Activated CD4-positive, alpha-beta T cell treated with anti-CD3 and anti-CD28 coated beads, Interleukin-2, Interleukin-4, amounts not matched to agents 100 ng/mL and 50 ng/mL, durations not matched to agents 16 hours and 8 hours (primary cell): ENCODE data around the gene NMRK2.
"Not testable (repeated sequence)": the region's sequence is repeated elsewhere in the genome, so short reads cannot be mapped to it uniquely, and the experiment has no call there.

Experiments
- DNase-seq: peaks from one replicate; pipeline ENCODE4 v3.0.0-alpha.2; 2020; ENCODE audit warnings: low spot score

The NMRK2 gene

GRCh38 chr19:3932931-3933810 is at the start of gene NMRK2:
TSS of gene NMRK2 (plus strand) at chr19:3933069. CDS start at chr19:3933672, 603 bp downstream.
- no peak for DNase-seq

GRCh38 chr19:3890591-3890990 is 42.3 kb upstream of the NMRK2 start:
- DNase-seq: no peak

- DNase-seq: no peak
Measured at GRCh38 chr19:3893509-3894179, 39.2 kb upstream of the NMRK2 start.

GRCh38 chr19:3894959-3895358 is 37.9 kb upstream of the NMRK2 start:
- not testable (repeated sequence) for DNase-seq

- DNase-seq: no peak
Measured at GRCh38 chr19:3895788-3896187, 37.1 kb upstream of the NMRK2 start.

- DNase-seq: no peak
Measured at GRCh38 chr19:3897936-3898335, 34.9 kb upstream of the NMRK2 start.

GRCh38 chr19:3898426-3898825 is 34.4 kb upstream of the NMRK2 start:
- no peak for DNase-seq

GRCh38 chr19:3899531-3900294 is 33.2 kb upstream of the NMRK2 start:
- no peak for DNase-seq

- no peak for DNase-seq
Measured at GRCh38 chr19:3902317-3902973, 30.4 kb upstream of the NMRK2 start.

GRCh38 chr19:3904233-3904632 is 28.6 kb upstream of the NMRK2 start:
- no peak for DNase-seq

- no peak for DNase-seq
Measured at GRCh38 chr19:3907626-3908265, 25.1 kb upstream of the NMRK2 start.

- DNase-seq: no peak
Measured at GRCh38 chr19:3908266-3909054, 24.4 kb upstream of the NMRK2 start.

GRCh38 chr19:3910105-3910504 is 22.8 kb upstream of the NMRK2 start:
- DNase-seq: no peak

- DNase-seq: no peak
Measured at GRCh38 chr19:3914199-3914598, 18.7 kb upstream of the NMRK2 start.

- DNase-seq: no peak
Measured at GRCh38 chr19:3916033-3916432, 16.8 kb upstream of the NMRK2 start.

- no peak for DNase-seq
Measured at GRCh38 chr19:3919793-3920192, 13.1 kb upstream of the NMRK2 start.

GRCh38 chr19:3923096-3923758 is 9.6 kb upstream of the NMRK2 start:
- DNase-seq: no peak

- no peak for DNase-seq
Measured at GRCh38 chr19:3923912-3924311, 9.0 kb upstream of the NMRK2 start.

GRCh38 chr19:3931041-3931440 is 1.8 kb upstream of the NMRK2 start:
- no peak for DNase-seq
